Vagina (tissue), 2 donors: Measurements from ENCODE around the gene FITM1. TPM values are rescaled to one million over a fixed set of nuclear protein-coding genes. Genes with fewer than 3 reads are reported as not detected.

Experiments
- DNase-seq, 2 donors: peaks; one replicate each; pipeline ENCODE4 v3.0.0-alpha.2; 2017; ENCODE audit errors: extremely low spot score in 2 of 2
- H3K27ac ChIP-seq: fragments of 200-600 bp; sonication (generic); one replicate; pipeline ENCODE4 v1.5.1; 2019
- H3K27me3 ChIP-seq: fragments of 200-600 bp; sonication (generic); one replicate; pipeline ENCODE4 v1.5.1; 2019
- H3K36me3 ChIP-seq, 2 donors: fragments of 200-600 bp; sonication (generic); one replicate each; pipeline ENCODE4 v1.5.1; 2017 to 2019
- H3K4me1 ChIP-seq: fragments of 200-600 bp; sonication (generic); one replicate; pipeline ENCODE4 v1.5.1; 2019
- H3K4me3 ChIP-seq, 2 donors: fragments of 200-600 bp; sonication (generic); 1 replicate in 1 of 2; 2 replicates in 1 of 2; pipeline ENCODE4 v1.5.1; 2016 to 2019
- H3K9me3 ChIP-seq: fragments of 200-600 bp; sonication (generic); one replicate; pipeline ENCODE4 v1.5.1; 2019
- CTCF ChIP-seq, 3 experiments: fragments of 450-650 bp in 2 of 3; fragments of 200-600 bp in 1 of 3; sonication (generic) in 1 of 3; IDR thresholded peaks; one replicate each; pipeline ENCODE4 v1.5.1; 2017 to 2019; ENCODE audit warnings: antibody characterized with exemption in 3 of 3, mild to moderate bottlenecking in 2 of 3, moderate library complexity in 2 of 3
- POLR2A ChIP-seq, 2 donors: fragments of 450-650 bp; IDR thresholded peaks; one replicate each; pipeline ENCODE4 v1.6.1; 2017; ENCODE audit warnings: antibody characterized with exemption in 2 of 2, mild to moderate bottlenecking in 2 of 2, moderate library complexity in 2 of 2
- POLR2AphosphoS5 ChIP-seq, 2 donors: sonication (generic); formaldehyde crosslinking; IDR thresholded peaks; one replicate each; pipeline ENCODE4 v1.9.0; 2017; ENCODE audit warnings: antibody characterized with exemption in 2 of 2, mild to moderate bottlenecking in 2 of 2, low read depth in 1 of 2; ENCODE audit not compliant: insufficient read depth in 1 of 2
- intact Hi-C: fragments of 100-400 bp; cut with DNase I; formaldehyde crosslinking; loops from one replicate; pipeline ENCODE4 v1.15.1; 2023
- total RNA-seq: library from RNA; depleted of rRNA; stranded (reverse); fragments of >200 nt; gene quantifications from one replicate; pipeline ENCODE4 v1.2.3, GENCODE V29; 2016

FITM1 gene
- total RNA-seq, 1 donor from 2014 or later: not detected

- H3K36me3 ChIP-seq: no peaks in the 10 kb centered on the region
- H3K4me1 ChIP-seq: peaks cover 11% of the 10 kb centered on the region
- H3K4me3 ChIP-seq: no peak overlapping the region
- H3K27me3 ChIP-seq: no peaks in the 10 kb centered on the region
- no peak for DNase-seq
- TF ChIP-seq CTCF (IDR thresholded peaks at IDR 0.05): no peak
- TF ChIP-seq POLR2A (IDR thresholded peaks at IDR 0.05): no peak
- no peak for TF ChIP-seq POLR2AphosphoS5 (IDR thresholded peaks at IDR 0.05; ENCODE audit: insufficient read depth in 1 of 2, low read depth in 1 of 2)
- intact Hi-C loops: no loop called here
- H3K27ac ChIP-seq: no peak overlapping the region
- no peaks in the 10 kb centered on the region for H3K9me3 ChIP-seq
Measured at GRCh38 chr14:24083462-24083861, 47.0 kb upstream of the FITM1 start.

DNA sequence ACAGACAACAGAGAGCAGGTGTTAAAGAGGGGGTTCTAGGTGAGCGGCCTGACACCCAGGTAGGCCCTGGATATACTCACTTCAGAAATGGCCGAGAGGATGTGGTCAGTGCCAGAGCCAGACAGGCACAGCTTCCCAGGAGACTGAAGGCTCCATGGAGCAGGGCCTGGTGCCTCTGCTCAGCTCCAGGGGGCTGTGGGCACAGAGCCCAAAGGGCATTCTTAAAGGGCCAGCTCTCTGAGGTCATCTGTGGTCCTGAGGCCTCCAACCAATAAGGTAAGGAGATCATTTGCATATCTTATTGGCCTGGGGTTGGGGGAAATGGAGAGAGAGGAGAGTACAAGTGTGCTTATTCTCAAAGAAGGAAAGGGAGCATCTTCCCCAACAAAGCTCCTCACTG is 46.0 kb upstream of the FITM1 start:
- H3K4me3 ChIP-seq: no peak overlapping the region
- TF ChIP-seq POLR2A (IDR thresholded peaks at IDR 0.05) (no peak), POLR2AphosphoS5 (IDR thresholded peaks at IDR 0.05; ENCODE audit: insufficient read depth in 1 of 2, low read depth in 1 of 2) (no peak)
- no peak overlapping the region for H3K27ac ChIP-seq
- no peak for DNase-seq
- H3K36me3 ChIP-seq: no peaks in the 10 kb centered on the region
- H3K27me3 ChIP-seq: no peaks in the 10 kb centered on the region
- intact Hi-C loops: no loop called here
- peaks cover 11% of the 10 kb centered on the region for H3K4me1 ChIP-seq
- no peaks in the 10 kb centered on the region for H3K9me3 ChIP-seq

DNA sequence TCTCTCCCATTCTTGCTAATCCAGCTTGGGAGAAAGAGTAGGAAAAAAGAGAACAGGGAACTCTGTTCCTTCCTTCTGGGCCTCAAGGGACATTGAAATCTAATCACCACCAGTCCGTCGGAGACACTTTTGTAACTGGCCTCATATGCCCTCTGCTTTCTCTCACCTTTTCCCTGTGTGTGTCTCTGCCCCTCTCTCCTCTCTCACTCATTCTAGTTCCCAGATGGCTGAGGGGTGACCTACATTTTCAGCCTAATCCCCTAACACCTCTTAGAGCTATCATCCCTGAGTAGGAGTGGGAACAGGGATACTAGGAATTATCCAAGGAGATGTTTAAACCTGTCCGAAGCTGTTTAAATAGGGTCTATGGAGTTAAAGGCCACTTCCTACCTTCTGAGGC is 45.2 kb upstream of the FITM1 start:
- no peak for TF ChIP-seq POLR2AphosphoS5 (IDR thresholded peaks at IDR 0.05; ENCODE audit: insufficient read depth in 1 of 2, low read depth in 1 of 2)
- no peak for TF ChIP-seq POLR2A (IDR thresholded peaks at IDR 0.05)
- no peak for TF ChIP-seq CTCF (IDR thresholded peaks at IDR 0.05)
- no peaks in the 10 kb centered on the region for H3K9me3 ChIP-seq
- H3K4me1 ChIP-seq: peaks cover 11% of the 10 kb centered on the region
- H3K36me3 ChIP-seq: no peaks in the 10 kb centered on the region
- DNase-seq: no peak
- no peak overlapping the region for H3K4me3 ChIP-seq
- intact Hi-C loops: no loop called here
- no peaks in the 10 kb centered on the region for H3K27me3 ChIP-seq
- no peak overlapping the region for H3K27ac ChIP-seq

- Histone ChIP-seq H3K36me3 (no peaks in the 10 kb centered on the region), H3K4me1 (peaks cover 4% of the 10 kb centered on the region), H3K27me3 (no peaks in the 10 kb centered on the region), H3K4me3 (no peak overlapping the region), H3K9me3 (no peaks in the 10 kb centered on the region), H3K27ac (no peak overlapping the region)
- intact Hi-C loops: no loop called here
- no peak for DNase-seq
- no peak for TF ChIP-seq CTCF (IDR thresholded peaks at IDR 0.05)
- TF ChIP-seq POLR2AphosphoS5 (IDR thresholded peaks at IDR 0.05; ENCODE audit: insufficient read depth in 1 of 2, low read depth in 1 of 2): no peak
- TF ChIP-seq POLR2A (IDR thresholded peaks at IDR 0.05): no peak
Measured at GRCh38 chr14:24086193-24086955, 44.1 kb upstream of the FITM1 start.

GRCh38 chr14:24087004-24087403 is 43.5 kb upstream of the FITM1 start:
- DNase-seq: no peak
- H3K9me3 ChIP-seq: no peaks in the 10 kb centered on the region
- H3K4me1 ChIP-seq: no peaks in the 10 kb centered on the region
- TF ChIP-seq POLR2A (IDR thresholded peaks at IDR 0.05) (no peak), CTCF (IDR thresholded peaks at IDR 0.05) (no peak), POLR2AphosphoS5 (IDR thresholded peaks at IDR 0.05; ENCODE audit: insufficient read depth in 1 of 2, low read depth in 1 of 2) (no peak)
- H3K36me3 ChIP-seq: no peaks in the 10 kb centered on the region
- H3K27ac ChIP-seq: no peak overlapping the region
- no peak overlapping the region for H3K4me3 ChIP-seq
- intact Hi-C loops: no loop called here
- H3K27me3 ChIP-seq: no peaks in the 10 kb centered on the region
